ENCODE results near the gene PRMT6. TPM values are rescaled to one million over a fixed set of nuclear protein-coding genes. Genes with fewer than 3 reads are reported as not detected.
"Not testable (repeated sequence)": the region's sequence is repeated elsewhere in the genome, so short reads cannot be mapped to it uniquely, and the experiment has no call there.

PRMT6 gene
- total RNA-seq: 1 to 10 TPM; 5.1 to 6.1 TPM
- long read RNA-seq, transcript PRMT6-201 (1 exons, 2,616 nt): major isoform, 21 of 21 reads
- long read RNA-seq, partial matches to known transcripts: 0 of 21 reads
- long read RNA-seq, other reads (novel, unspliced or antisense): 0 of 21 reads

DNA sequence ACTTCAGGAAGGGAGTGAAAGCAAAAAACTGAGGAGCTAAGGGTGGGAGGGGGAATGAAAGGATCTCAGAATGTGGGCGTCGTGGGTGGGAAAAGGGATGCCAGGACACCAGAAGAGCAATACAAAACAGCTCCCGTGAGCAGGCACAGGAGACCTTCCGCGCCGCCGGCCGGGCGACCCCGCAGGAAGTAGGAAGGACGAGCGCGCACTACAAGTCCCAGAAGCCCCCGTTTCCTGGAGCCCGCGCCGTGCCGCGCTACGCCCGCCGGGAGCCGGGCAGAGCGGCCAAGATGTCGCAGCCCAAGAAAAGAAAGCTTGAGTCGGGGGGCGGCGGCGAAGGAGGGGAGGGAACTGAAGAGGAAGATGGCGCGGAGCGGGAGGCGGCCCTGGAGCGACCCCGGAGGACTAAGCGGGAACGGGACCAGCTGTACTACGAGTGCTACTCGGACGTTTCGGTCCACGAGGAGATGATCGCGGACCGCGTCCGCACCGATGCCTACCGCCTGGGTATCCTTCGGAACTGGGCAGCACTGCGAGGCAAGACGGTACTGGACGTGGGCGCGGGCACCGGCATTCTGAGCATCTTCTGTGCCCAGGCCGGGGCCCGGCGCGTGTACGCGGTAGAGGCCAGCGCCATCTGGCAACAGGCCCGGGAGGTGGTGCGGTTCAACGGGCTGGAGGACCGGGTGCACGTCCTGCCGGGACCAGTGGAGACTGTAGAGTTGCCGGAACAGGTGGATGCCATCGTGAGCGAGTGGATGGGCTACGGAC, at the start of gene PRMT6:
TSS of gene PRMT6 (plus strand) at position 249 of the 771 bp plus-strand sequence. CDS start at position 291, 42 bp downstream.
- DNase-seq: peak; percentile 87
- intact Hi-C loops (cut with DNase I): no loop called here
- ATAC-seq: peak; percentile 96 to 97

DNA sequence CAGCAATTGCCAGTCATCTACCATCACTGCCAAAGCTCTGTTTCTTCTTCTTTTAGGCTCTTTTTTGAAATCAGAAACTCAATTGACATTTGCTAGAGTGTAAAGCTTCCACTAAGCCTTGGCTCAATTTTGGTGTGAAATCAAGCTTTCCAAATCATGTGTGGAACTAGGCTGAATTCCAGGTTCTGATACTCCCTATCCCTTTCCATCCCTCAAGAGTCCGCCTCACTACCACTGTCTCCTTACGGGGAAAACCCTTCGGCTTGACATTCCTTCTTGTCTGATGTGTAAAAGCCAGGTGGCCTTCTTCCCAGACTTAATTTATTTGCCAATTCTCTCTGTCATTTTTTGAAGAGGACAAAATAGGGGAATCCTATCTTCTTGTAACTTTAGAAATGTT, 47.2 kb upstream of the PRMT6 start:
- peak in 1 of 2 donors; percentile 77 for ATAC-seq
- intact Hi-C loops (cut with DNase I): no loop called here

DNA sequence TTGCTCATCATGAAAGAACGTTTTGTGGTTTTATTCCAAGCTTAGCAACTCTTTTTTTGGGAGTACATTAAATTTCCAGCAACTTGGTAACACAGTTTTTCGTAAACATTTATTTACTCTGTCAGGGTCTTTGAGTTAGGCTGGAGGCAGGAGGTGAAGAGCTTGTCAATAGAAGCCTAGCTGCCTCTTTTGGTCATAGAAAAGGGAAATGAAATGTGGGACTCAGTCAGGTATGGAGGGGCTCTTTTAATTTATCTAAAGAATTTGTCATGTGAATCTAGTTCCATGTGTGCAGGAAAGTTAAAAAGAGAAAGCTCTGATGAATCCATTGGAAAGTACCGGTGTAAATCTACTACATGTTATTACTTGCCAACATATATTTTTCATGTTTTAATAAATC, 45.9 kb upstream of the PRMT6 start:
- DNase-seq: no peak
- ATAC-seq: no peak
- intact Hi-C loops (cut with DNase I): no loop called here

More for the DNA sequence above, 47.2 kb upstream of the PRMT6 start:
- DNase-seq: no peak

DNA sequence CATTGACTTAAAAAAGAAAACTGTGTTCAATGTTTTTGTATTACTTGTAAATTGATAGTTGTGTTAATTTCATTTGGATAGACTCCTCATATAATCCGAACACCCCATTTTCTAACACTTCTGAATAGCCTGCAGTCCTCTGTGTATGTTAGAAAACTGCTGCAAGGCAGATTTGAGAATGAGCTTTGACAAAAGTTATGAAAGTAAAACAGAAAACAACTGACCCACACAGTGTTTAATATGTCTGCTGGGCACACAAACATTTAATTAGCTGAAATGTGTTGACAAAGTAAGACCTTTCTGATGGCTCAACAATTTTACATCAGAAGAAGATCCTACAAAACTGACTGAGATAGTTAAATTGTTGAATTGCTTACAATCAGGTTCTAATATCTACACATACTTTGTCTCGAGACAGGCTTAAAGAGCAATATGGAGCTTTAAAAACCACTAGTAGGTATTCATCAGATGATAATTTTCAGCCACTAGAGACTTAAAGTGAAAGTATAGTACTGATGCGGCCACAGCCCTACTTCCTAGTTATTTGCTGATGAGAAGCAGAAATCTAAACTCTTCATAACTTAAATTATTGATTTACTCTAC, 40.0 kb upstream of the PRMT6 start:
- no peak for ATAC-seq
- no peak for DNase-seq
- intact Hi-C loops (cut with DNase I): no loop called here

DNA sequence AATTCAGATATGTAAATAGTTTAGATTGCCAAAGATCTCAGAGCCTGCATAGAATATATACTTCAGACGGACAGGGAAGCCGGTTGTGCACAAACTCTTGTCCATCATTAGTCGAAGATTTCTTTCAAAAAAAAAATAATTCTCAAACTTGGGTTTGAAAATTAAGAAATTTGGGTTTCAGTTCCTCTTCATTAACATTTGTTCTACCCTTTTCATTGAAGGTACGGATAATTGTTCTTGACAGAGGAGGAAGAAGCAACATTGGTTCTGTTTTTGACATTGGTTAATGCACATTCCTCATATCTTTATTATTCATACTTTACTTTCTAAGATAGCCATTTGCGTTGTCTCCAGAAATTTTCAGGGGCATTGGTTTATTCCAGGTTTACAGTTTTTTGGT, 38.0 kb upstream of the PRMT6 start:
- DNase-seq (no peak), ATAC-seq (no peak)
- intact Hi-C loops (cut with DNase I): no loop called here

DNA sequence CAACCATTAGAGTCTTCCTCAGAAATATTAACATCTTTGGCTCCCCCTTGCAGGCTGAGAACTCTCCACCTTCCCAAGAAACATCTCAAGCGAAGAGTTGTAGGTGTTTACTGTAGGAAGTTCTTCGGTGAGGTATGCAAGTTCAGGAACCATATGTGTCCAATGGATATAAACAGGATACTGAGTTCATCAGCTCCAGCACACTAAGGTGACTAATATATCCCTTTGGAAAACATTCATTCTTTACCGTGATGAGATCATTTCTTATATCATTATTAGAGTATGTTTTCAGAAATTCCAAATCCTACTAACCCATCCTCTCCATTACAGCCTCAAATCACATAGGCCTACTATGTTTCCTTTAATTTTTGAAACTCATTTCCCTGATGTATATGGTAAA, 37.3 kb upstream of the PRMT6 start:
- intact Hi-C loops (cut with DNase I): no loop called here
- no peak for ATAC-seq
- DNase-seq: no peak

DNA sequence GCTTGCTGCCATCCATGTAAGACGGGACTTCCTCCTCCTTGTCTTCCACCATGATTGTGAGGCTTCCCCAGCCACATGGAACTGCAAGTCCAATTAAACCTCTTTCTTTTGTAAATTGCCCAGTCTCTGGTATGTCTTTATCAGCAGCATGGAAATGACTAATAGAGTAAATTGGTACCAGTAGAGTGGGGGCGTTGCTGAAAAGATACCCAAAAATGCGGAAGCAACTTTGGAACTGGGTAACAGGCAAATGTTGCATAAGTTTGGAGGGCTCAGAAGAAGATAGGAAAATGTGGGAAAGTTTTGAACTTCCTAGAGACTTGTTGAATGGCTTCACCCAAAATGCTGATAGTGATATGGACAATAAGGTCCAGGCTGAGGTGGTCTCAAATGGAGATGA, 17.6 kb upstream of the PRMT6 start:
- DNase-seq; intact Hi-C loops (cut with DNase I); ATAC-seq: not testable (repeated sequence)

DNA sequence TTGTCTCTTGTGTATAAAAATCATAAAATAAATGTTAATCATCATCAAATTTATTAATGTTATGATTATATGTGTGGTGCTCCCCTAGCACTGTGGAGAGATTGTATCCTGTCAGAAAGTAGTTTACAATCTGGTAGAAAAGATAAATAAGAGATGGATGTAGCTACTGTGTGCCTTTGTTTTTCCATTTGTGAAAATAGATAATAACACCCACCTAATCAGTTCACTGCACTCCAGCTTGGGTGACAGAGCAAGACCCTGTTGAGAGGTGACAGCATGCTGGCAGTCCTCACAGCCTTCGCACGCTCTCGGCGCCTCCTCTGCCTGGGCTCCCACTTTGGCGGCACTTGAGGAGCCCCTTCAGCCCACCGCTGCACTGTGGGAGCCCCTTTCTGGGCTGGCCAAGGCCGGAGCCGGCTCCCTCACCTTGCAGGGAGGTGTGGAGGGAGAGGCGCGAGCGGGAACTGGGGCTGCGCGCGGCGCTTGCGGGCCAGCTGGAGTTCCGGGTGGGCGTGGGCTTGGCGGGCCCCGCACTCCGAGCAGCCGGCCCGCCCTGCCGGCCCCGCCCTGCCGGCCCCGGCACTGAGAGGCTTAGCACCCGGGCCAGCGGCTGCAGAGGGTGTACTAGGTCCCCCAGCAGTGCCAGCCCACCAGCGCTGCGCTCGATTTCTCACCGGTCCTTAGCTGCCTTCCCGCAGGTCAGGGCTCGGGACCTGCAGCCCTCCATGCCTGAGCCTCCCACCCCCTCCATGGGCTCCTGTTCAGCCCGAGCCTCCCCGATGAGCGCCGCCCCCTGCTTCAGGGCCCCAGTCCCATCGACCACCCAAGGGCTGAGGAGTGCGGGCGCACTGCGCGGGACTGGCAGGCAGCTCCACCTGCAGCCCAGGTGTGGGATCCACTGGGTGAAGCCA, 11.9 kb upstream of the PRMT6 start:
- intact Hi-C loops (cut with DNase I); ATAC-seq; DNase-seq: not testable (repeated sequence)

DNA sequence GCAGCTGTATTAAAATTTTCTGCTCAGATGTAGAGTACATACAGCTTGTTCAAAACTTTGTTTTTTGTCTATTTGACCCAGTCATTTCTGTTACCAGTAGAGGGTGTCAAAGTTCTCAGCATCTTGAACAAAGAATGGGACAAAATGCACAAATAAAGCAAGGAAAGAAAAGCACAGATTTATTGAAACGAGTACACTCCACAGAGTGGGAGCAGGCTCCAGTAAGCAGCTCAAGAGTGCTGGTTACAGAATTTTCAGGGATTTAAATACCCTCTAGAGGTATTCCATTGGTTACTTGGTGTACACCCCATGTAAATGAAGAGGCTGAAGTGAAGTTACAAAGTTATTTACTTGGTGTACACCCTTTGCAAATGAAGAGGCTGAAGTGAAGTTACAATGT, 8.9 kb upstream of the PRMT6 start:
- intact Hi-C loops (cut with DNase I): no loop called here

DNA sequence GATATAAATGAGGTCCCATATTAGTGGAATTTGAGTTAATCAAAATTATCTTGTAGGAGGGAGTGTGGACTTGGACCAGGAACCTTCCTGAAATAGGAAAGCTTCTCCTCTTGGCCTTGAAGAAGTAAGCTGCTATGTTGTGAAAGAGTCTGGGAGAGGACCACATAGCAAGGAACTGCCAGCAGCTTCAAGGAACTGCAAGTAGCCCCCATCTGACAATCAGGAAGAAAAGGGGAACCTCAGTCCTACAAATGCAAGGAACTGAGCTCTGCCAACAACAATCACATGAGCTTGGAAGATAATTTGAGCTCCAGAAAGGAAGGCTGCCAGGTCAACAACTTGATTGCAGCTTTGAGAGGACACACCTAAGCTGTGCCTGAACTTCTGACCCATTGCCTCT, 8.2 kb upstream of the PRMT6 start:
- ATAC-seq (no peak), DNase-seq (no peak)
- intact Hi-C loops (cut with DNase I): no loop called here

More for the DNA sequence above, 8.9 kb upstream of the PRMT6 start:
- ATAC-seq (no peak), DNase-seq (no peak)

DNA sequence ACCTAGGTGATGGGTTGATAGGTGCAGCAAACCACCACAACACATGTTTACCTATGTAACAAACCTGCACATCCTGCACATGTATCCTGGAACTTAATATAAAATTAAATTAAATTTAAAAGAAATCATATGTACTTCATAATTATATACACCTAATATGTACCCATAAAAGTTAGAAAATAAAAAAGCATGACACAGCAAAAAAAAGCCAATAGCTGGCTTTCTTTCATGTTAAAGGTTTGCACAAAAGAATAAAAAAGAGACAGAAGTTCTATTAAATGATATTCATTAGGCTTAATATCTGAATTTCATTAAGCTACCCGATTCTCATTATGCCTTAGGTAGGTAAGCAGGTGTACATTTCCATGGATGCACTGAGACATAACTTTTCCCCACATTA, 5.2 kb upstream of the PRMT6 start:
- DNase-seq: no peak

DNA sequence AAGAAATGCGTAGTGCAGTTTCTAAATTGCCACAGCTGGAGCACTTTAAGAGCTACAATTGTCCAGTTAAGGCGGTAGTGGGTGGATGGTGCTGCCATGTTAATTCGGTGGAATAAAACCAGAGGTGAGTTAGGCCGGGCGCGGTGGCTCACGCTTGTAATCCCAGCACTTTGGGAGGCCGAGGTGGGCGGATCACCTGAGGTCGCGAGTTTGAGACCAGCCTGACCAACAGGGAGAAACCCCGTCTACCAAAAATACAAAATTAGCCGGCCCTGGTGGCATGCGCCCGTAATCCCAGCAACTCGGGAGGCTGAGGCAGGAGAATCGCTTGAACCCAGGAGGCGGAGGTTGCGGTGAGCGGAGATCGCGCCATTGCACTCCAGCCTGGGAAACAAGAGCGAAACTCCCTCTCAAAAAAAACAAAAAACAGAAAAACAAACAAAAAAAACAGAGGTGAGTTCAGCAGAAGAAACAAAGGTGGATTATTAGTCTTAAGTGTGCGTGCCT, 502 bp upstream of the PRMT6 start:
- intact Hi-C loops (cut with DNase I); ATAC-seq; DNase-seq: not testable (repeated sequence)

More for the DNA sequence above, 5.2 kb upstream of the PRMT6 start:
- no peak for ATAC-seq
- intact Hi-C loops (cut with DNase I): no loop called here

DNA sequence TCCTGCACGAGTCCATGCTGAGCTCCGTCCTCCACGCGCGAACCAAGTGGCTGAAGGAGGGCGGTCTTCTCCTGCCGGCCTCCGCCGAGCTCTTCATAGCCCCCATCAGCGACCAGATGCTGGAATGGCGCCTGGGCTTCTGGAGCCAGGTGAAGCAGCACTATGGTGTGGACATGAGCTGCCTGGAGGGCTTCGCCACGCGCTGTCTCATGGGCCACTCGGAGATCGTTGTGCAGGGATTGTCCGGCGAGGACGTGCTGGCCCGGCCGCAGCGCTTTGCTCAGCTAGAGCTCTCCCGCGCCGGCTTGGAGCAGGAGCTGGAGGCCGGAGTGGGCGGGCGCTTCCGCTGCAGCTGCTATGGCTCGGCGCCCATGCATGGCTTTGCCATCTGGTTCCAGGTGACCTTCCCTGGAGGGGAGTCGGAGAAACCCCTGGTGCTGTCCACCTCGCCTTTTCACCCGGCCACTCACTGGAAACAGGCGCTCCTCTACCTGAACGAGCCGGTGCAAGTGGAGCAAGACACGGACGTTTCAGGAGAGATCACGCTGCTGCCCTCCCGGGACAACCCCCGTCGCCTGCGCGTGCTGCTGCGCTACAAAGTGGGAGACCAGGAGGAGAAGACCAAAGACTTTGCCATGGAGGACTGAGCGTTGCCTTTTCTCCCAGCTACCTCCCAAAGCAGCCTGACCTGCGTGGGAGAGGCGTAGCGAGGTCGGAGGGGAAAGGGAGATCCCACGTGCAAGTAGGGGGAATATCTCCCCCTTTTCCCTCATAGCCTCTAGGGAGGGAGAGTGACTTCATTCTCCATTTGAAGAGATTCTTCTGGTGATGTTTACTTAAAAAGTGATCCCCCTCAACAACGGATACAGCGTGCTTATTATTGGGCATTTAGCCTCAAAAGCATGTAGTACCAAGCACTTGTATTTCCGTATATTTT, 991 bp downstream of the PRMT6 start:
- ATAC-seq (peak; percentile 86 to 94), DNase-seq (peak; percentile 71)
- intact Hi-C loops (cut with DNase I): no loop called here

DNA sequence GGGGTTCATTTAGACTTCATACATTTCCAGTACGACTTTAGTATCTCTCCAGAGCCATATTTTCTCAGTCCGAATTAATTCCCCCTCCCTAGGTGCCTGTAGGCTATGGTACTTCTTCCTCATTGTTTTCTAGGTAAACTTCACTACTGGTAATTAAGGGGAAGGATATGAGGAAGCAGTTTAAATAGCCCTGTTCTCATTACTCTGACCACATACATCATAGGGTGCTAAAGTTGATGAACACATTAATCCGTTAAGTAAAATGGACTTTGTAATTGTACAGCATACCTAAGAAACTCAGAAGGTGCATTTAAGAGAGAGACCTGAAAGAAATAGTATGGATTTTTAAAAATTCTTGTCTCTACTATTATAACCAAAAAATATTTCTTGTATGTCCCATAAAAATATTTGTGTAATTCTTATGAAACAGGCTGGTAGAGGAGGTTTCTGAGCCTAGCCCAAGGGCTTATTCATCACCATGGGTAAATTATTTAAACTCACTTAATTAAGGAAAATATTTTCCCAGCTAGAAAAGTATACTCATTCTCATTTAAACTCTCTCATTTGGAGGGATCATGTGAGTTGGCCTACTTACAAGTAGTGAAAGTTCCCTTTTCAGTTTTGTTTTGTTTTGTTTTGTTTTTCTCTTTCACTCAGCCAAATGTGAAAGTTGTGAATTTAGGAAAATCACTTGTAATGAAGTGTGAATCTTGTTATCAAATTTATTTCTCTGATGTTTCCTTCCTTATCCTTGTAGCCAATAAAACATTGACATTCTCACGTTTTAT, 2.0 kb downstream of the PRMT6 start:
- no peak for ATAC-seq
- intact Hi-C loops (cut with DNase I): no loop called here

DNA sequence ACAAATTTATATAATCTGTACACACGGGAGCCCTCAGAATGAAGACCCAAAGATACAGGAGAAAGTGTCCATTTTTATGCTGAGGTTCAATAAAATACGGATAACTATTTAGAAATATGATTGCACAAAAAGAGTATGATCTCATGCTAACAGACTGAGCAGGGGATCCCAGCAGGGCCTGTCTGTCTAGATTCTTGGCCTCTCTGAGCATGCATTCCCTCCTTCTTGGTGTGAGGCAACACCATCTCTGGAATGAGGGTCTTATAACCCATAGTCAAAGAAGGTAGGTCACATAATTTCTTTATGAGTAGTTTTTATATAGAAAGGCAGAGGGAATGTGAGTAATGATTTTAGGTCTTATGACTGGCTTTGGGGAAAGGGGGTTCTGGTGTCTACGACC, 5.4 kb downstream of the PRMT6 start:
- intact Hi-C loops (cut with DNase I): no loop called here
- DNase-seq (no peak), ATAC-seq (no peak)

More for the DNA sequence above, 2.0 kb downstream of the PRMT6 start:
- DNase-seq: no peak

DNA sequence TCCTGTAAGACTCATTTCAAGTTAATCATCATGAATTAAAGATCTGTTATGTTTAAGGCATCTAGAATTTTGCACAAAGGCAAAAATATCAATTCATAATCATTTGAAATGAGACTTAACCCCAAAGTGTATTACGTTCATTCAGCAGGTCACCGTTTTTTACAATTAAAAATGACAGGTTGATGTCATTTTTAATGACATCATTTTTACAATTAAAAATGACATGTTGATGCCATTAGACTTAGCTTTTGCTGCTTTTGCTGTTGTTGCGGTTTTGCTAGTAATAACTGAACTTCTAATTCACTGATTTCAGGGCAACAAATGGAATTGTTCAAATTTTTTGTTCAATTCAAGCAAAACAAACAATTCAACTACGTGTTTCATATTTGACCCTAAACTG, 17.0 kb downstream of the PRMT6 start:
- DNase-seq (no peak), ATAC-seq (no peak)
- intact Hi-C loops (cut with DNase I): no loop called here

DNA sequence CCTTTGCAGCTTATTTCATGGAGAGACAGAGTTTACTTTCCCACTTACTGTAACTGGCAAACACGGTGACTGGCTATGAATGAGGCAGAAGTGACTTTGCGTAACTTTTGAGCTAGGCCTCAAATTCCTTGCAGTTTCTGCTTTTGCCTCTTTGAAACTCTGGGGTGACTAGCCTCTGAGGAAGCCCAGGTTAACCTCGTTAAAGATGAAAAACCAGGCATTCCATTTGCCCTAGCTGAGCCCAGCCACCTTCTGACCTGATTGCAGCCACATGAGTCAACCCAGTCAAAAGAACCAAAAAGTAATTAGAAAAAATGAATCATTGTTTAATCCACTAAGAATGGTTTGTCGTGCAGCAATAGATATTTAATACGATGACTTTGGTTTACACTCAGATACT, 20.4 kb downstream of the PRMT6 start:
- DNase-seq (no peak), ATAC-seq (no peak)
- intact Hi-C loops (cut with DNase I): no loop called here

Data from left cardiac atrium (tissue), 4 donors.